ENCODE data around the gene PHYKPL. TPM values are rescaled to one million over a fixed set of nuclear protein-coding genes. Genes with fewer than 3 reads are reported as not detected.

Gene PHYKPL
- total and polyA plus RNA-seq, 2 donors (not counting 3 experiments of a cell fraction or from before 2014, with no cell fraction given) = 71.7 to 81.7 TPM

DNA sequence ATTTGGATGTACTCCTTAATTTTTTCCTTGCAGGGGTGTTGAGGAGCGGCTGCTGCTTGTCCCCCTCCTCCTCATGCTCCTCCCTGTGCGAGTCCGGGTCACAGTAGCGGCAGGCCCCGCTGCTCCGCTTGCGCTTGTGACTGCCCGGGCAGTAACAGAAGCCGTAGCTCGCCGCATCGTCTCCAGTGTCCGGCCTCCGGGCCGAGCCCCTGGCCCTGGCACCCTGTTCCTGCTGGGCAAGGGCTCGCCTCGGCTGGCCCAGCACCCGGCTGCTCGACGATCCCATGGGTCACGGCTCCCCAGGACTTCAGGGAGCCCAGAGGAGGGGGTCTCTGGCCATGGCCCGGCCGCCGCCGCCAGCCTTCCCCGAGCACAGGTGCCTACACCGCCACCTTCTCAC is 45.6 kb downstream of the PHYKPL start, which contains the start of gene GMCL2:
Gene GMCL2, minus strand, starts transcription at position 358 of the 400 bp plus-strand sequence. Its CDS starts 72 bp downstream, at position 286.
- CTCF ChIA-PET = interaction anchor here (1.7 kb wide), 1 partner anchor 111 kb away, joined by 5 read pairs; no protein-coding TSS in a partner anchor
- H3K4me3 ChIP-seq (replicated peaks in 1 of 3; ENCODE audit: insufficient read depth in 1 of 3, low read depth in 1 of 3, low read length in 3 of 3) = no peak within 1 kb of the TSS
- TF ChIP-seq, protein P1, sequence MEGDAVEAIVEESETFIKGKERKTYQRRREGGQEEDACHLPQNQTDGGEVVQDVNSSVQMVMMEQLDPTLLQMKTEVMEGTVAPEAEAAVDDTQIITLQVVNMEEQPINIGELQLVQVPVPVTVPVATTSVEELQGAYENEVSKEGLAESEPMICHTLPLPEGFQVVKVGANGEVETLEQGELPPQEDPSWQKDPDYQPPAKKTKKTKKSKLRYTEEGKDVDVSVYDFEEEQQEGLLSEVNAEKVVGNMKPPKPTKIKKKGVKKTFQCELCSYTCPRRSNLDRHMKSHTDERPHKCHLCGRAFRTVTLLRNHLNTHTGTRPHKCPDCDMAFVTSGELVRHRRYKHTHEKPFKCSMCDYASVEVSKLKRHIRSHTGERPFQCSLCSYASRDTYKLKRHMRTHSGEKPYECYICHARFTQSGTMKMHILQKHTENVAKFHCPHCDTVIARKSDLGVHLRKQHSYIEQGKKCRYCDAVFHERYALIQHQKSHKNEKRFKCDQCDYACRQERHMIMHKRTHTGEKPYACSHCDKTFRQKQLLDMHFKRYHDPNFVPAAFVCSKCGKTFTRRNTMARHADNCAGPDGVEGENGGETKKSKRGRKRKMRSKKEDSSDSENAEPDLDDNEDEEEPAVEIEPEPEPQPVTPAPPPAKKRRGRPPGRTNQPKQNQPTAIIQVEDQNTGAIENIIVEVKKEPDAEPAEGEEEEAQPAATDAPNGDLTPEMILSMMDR (IDR thresholded peaks at IDR 0.05; ENCODE audit: extremely low read depth in 1 of 2, insufficient read depth in 1 of 2, low read depth in 1 of 2, low read length in 2 of 2) = no peak
- no peak for TF ChIP-seq POLR2A (IDR thresholded peaks at IDR 0.05; ENCODE audit: low read depth, low read length)
- TF ChIP-seq POLR2AphosphoS5 (IDR thresholded peaks at IDR 0.05; ENCODE audit: insufficient read depth, low read depth, low read length) = no peak
- TF ChIP-seq, protein P2, sequence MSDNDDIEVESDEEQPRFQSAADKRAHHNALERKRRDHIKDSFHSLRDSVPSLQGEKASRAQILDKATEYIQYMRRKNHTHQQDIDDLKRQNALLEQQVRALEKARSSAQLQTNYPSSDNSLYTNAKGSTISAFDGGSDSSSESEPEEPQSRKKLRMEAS (IDR thresholded peaks at IDR 0.05; ENCODE audit: insufficient read depth, insufficient read length) = no peak
- TF ChIP-seq MYC (IDR thresholded peaks at IDR 0.05; ENCODE audit: low read depth, low read length) = no peak
- TF ChIP-seq GATA2 (IDR thresholded peaks at IDR 0.05; ENCODE audit: insufficient read depth, insufficient read length, low read depth, low read length) = no peak
- TF ChIP-seq EZH2 (IDR thresholded peaks at IDR 0.05; ENCODE audit: borderline replicate concordance, low read depth, low read length, severe bottlenecking) = no peak
- TF ChIP-seq JUN (IDR thresholded peaks at IDR 0.05; ENCODE audit: borderline replicate concordance, insufficient read depth, insufficient read length, low read depth) = no peak
- TF ChIP-seq FOS (IDR thresholded peaks at IDR 0.05; ENCODE audit: borderline replicate concordance, insufficient read depth, low read length) = no peak

More for the DNA sequence above, 45.6 kb downstream of the PHYKPL start, which contains the start of gene GMCL2:
- BruUV-seq (replicated peaks) = no TSS peak
- Histone ChIP-seq H3K79me2 (ENCODE audit: control insufficient read depth, insufficient read depth, low read length) (no peaks in the 10 kb centered on the region), H3K36me3 (ENCODE audit: control insufficient read depth in 2 of 2, extremely low read depth in 1 of 2, insufficient read depth in 2 of 2, low read length in 2 of 2) (no peaks in the 10 kb centered on the region), H2AFZ (ENCODE audit: low read depth, low read length) (no peak within 1 kb of the TSS), H3K4me1 (ENCODE audit: control insufficient read depth, extremely low read depth, insufficient read depth, low read length) (no peaks in the 10 kb centered on the region), H3K27me3 (ENCODE audit: control insufficient read depth in 2 of 2, insufficient read depth in 2 of 2, low read length in 2 of 2) (no peaks in the 10 kb centered on the region), H3K4me2 (ENCODE audit: insufficient read depth, low read length) (no peak within 1 kb of the TSS), H3K9me1 (replicated peaks; ENCODE audit: control insufficient read depth, extremely low read depth, insufficient read depth, low read length) (no peaks in the 10 kb centered on the region), H3K27ac (ENCODE audit: insufficient read depth, low read depth, low read length) (no peak within 1 kb of the TSS), H3K9ac (replicated peaks; ENCODE audit: extremely low read depth, insufficient read depth, low read length) (no peak within 1 kb of the TSS), H3K9me3 (replicated peaks; ENCODE audit: control insufficient read depth, insufficient read depth, low read length) (no peaks in the 10 kb centered on the region), H4K20me1 (replicated peaks; ENCODE audit: control insufficient read depth, extremely low read depth, insufficient read depth, low read length) (no peaks in the 10 kb centered on the region)
- POLR2A ChIA-PET = no interaction called here
- DNase-seq (ENCODE audit: low read depth, low spot score) (no peak), FAIRE-seq (no peak)
- dilution Hi-C loops (cut with MboI; ENCODE audit: extremely low pct_ligation_motif_present, low sequenced_read_pairs) = no loop called here
- intact Hi-C loops (cut with micrococcal nuclease) = no loop called here
